ENCODE results near the gene SLC51B.
"Not testable (repeated sequence)": the region's sequence is repeated elsewhere in the genome, so short reads cannot be mapped to it uniquely, and the experiment has no call there.

DNA sequence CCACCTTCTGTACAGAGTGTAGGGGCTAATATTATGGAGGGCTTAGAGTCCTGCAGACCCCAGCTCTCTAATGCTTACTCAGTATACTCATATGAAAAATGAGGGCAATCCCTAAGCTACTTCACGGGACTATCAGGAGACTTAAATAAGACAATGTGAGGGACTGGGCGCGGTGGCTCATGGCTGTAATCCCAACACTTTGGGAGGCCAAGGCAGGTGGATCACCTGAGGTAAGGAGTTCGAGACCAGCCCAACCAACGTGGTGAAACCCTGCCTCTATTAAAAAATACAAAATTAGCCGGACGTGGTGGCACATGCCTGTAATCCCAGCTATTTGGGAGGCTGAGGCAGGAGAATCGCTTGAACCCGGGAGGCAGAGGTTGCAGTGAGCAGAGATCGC, 54.6 kb downstream of the SLC51B start:
- TF ChIP-seq, protein P1, sequence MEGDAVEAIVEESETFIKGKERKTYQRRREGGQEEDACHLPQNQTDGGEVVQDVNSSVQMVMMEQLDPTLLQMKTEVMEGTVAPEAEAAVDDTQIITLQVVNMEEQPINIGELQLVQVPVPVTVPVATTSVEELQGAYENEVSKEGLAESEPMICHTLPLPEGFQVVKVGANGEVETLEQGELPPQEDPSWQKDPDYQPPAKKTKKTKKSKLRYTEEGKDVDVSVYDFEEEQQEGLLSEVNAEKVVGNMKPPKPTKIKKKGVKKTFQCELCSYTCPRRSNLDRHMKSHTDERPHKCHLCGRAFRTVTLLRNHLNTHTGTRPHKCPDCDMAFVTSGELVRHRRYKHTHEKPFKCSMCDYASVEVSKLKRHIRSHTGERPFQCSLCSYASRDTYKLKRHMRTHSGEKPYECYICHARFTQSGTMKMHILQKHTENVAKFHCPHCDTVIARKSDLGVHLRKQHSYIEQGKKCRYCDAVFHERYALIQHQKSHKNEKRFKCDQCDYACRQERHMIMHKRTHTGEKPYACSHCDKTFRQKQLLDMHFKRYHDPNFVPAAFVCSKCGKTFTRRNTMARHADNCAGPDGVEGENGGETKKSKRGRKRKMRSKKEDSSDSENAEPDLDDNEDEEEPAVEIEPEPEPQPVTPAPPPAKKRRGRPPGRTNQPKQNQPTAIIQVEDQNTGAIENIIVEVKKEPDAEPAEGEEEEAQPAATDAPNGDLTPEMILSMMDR (conservative IDR thresholded peaks at IDR 0.05; ENCODE audit: low read length), result not testable (repeated sequence)
- TF ChIP-seq EZH2phosphoT487 (IDR thresholded peaks at IDR 0.05; ENCODE audit: borderline replicate concordance), result not testable (repeated sequence)
